Gastroesophageal sphincter (tissue), 3 donors: Measurements from ENCODE around the gene CDC42BPG.
A peak's percentile ranks its signal among the peaks of the same experiment; 100 is the strongest.

ENCODE experiments used
- CTCF ChIP-seq, 4 experiments: fragments of 200-600 bp in 2 of 4; fragments of 450-650 bp in 2 of 4; sonication (generic) in 1 of 4; IDR thresholded peaks; one replicate each; pipeline ENCODE4 v1.5.1; 2017 to 2019; ENCODE audit warnings: antibody characterized with exemption in 4 of 4, mild to moderate bottlenecking in 2 of 4, moderate library complexity in 2 of 4
- EP300 ChIP-seq: sonication (generic); formaldehyde crosslinking; IDR thresholded peaks from one replicate; pipeline ENCODE4 v1.6.1; 2017; ENCODE audit warnings: antibody characterized with exemption, mild to moderate bottlenecking
- POLR2A ChIP-seq, 2 donors: fragments of 450-650 bp; IDR thresholded peaks; one replicate each; pipeline ENCODE4 v1.6.1; 2017; ENCODE audit warnings: antibody characterized with exemption in 2 of 2, mild to moderate bottlenecking in 2 of 2, moderate library complexity in 1 of 2
- POLR2AphosphoS5 ChIP-seq: sonication (generic); formaldehyde crosslinking; IDR thresholded peaks from one replicate; pipeline ENCODE4 v1.6.1; 2017; ENCODE audit warnings: antibody characterized with exemption

DNA sequence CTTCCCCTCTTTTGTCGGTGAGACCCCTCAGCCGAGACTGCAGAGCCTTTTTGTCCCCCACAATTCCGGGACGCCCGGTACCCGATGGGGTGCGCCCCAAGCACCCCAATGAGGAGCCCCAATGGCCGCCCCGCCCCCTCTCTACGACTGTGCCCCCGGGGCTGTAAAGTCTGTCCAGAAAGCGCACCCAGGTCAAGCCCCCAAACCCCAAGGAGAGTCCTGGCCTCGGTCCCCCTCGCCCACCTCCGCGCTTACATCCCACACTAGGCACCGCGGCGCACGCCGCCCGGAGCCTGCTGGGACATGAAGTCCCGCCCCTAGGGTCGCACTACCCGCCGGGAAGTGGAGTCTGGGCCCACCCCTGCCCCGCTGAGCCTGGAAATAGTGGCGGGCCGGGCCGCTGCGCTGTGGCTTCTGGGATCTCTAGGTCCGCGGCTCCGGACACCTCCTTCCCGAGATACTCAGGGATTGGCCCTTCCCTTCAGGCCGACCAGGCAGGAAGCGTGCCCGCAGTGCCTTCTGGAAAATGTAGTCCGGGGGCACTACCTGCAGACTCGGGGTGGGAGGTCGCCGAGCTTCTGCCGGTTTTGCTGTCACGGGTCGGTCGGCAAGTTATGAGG, 34.1 kb downstream of the CDC42BPG start, which contains the start of gene MEN1:
- no peak for TF ChIP-seq CTCF (IDR thresholded peaks at IDR 0.05)
- TF ChIP-seq POLR2AphosphoS5: peak; percentile 80
- peak; percentile 55 for TF ChIP-seq POLR2A (IDR thresholded peaks at IDR 0.05)
- no peak for TF ChIP-seq EP300
